Muscle of back (tissue), 11 donors: ENCODE data around the gene NLRP6. TPM values are rescaled to one million over a fixed set of nuclear protein-coding genes. Genes with fewer than 3 reads are reported as not detected.

Source experiments
- DNase-seq, 3 donors: peaks; one replicate each; pipeline versions ENCODE4 v3.0.0 to v3.0.0-alpha.2; 2013
- polyA plus RNA-seq, 10 donors: library from polyadenylated mRNA; unstranded; fragments of 120-200 nt; gene quantifications; one replicate each; pipeline ENCODE4 v1.2.1, GENCODE V29; 2013; ENCODE audit not compliant: insufficient read length in 10 of 10

Gene NLRP6
- polyA plus RNA-seq, 10 donors: 0.04 to 0.15 (median 0.05) TPM; not detected in 7

DNA sequence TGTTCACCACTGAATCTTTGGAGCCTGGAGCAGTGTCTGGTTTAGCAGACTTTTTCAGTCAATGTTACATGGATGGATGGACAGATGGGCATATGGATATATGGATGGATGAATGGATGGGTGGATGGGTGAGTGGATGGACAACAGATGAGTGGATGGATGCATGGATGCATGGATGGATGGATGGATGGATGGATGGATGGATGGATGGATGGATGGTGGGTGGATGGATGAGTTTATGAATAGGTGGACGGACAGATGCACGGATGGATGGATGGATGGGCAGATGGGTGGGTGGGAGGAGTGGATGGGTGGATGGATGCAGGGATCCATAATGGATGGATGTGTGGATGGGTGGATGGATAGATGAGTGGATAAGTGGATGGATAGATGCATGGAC lies 22.4 kb upstream of the NLRP6 start:
- no peak for DNase-seq

DNA sequence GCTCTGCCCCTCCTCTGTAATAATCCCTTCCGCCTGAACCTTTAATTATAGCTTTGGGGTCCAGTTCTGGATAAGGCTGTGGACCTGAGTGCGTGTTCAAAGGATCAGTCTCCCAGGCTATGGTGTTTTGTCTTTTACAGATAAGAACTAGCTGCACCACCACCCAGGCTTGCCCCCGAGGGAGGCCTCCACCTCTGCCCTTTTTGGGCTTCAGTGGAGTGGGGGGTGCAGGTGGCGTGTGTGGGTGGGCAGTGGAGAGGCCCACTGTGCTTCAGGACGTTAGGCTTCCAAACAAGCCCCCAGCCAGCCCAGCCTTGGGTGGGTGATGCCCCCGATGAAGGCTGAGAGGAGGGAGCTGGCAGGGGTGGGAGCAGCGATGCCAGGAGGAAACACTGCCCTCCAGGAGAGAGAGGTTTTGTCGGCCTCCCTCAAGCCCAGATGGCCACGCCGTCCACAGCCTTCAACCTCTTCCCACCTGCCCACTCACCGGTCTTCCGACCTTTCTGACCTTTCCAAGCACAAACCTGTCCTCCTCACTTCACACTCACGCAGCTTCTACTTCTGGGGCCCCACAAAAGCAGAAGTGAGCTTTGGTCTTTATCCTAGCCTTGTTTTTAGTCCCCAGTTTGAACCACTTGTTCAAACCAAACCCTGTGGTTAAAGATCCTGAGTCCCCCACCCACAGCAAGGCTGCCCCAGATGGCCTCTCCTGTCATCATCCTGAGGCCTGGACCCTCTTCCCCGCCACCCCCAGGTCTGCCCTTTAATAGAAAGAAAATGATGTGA lies 21.1 kb upstream of the NLRP6 start:
- DNase-seq: no peak

DNA sequence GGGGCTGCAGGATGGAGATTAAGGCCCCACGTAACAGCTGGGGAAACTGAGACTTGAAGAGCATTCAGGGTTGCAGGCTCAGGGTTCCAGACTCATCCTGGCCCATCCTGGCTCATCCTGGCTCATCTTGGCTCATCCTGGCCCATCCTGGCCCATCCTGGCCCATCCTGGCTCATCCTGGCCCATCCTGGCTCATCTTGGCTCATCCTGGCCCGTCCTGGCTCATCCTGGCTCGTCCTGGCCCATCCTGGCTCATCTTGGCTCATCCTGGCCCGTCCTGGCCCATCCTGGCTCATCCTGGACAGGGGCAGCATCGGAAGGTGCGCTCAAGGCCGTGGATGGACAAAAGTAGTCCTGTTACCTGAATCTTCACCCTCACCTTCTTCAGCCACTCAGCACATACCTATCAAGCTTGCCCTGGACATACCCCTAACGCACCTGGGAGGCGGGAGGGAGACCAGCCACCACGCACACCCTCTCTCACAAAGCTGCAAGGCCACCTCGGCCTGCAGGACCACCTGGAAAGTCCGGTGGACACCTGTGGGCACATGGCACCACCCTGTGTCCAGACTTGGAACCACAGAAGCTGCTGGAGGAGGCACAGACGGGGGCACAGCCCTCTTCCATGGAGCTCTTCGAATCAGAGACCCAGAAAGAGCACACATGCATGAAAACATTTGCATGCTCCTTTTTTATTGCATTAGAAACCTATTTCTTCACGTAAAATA lies 20.3 kb upstream of the NLRP6 start:
- no peak for DNase-seq

DNA sequence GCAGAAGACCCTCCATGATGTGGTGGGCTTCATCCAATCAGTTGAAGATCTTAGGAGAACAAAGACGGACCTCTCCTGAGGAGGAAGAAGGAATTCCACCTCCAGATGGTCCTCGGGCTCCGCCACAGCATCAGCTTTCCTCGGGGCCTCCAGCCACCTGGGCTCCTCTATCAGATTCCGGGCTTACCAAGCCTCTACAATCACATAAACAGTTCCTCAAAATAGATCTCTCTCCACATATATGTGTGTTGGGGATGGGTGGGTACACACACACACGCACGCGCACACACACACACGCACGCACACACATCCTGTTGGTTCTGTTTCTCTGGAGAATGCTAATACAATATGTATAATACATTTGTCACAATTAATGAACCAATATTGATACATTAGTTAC lies 18.8 kb upstream of the NLRP6 start:
- DNase-seq: no peak

DNA sequence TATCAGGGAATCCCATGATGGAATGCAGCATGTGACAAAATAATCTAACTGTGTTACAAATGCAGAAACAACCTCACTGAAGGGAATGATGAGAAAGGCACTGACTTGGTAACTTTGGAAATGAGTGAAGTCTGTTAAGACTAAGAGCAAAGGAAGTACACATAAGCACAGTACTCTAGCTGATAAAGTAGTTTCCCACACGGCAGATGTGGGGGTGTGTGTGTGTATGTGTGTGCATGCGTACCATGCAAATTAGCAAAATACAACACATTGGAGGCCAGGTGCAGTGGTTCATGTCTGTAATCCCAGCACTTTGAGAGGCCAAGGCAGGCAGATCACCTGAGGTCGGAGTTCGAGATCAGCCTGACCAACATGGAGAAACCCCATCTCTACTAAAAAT lies 16.6 kb upstream of the NLRP6 start:
- DNase-seq: no peak

DNA sequence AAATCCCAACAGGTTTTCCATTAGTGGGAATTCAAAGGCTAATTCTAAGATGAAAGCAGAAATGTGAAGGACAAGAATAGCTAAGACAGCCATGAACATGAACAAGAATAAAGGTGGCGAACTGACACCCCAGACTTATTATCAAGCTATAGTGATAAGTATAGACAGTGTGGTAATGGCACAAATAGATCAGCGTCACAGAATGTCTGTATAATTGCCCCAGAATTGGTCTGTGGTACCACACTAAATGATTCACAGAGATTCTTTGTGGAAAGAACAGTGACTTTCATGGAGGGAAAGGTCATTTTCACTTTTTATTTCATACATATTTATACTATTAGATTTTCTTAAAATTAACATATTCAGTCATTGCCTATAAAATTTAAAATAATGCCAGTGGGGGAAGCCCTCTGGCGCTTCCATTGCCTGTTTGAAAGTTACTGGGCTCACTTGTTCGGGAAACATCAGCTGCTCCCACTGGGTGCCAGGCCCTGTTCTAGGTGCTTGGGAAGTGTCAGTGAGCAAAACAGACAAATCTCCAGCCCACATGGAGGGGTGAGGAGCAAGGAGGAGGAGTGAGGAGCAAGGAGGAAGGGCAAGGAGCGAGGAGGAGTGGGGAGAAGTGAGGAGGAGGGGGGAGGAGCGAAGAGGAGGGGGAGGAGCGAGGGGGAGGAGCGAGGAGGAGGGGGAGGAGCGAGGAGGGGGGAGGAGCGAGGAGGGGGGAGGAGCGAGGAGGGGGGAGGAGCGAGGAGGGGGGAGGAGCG lies 11.3 kb upstream of the NLRP6 start:
- DNase-seq: no peak

DNA sequence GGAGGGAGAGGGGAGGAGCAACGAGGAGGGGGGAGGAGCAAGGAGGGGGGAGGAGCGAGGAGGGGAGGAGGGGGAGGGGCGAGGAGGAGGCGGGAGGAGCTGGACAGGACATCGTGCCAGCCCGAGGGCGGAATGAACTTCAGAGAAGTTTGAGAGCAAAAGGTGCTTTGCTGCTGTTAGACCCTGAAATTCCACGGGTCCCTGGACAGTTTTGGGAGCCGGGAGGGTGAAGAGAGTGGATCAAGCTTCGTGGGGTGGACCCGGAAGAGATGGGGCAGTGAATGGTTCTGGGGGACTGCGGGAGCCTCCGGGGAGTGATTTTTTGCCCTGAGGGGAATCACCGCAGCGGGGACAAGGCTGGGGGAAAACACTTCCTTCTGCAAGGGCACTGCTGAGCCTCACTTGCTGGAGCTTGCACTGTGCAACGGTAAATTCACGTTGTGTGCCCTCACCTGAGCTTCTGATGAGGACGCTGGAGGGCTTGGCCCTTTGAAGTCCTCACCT lies 10.7 kb upstream of the NLRP6 start:
- no peak for DNase-seq

DNA sequence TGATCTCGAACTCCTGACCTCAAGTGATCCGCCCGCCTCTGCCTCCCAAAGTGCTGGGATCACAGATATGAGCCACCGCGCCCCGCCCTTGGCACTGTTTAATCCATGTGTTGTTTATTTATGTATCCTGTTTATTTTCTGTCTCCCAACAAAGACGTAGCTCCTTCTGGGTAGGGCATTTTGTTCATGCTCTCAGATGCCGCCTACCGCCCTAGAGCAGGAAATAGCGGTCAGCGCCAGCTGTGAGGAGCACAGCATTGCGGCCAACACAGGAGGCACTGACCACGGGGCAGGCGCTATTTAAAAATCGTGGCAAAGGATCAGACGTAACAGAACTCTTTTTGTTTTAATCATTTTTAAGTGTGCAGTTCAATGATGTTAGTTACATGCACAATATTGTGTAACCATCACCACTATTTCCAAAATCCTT lies 9.5 kb upstream of the NLRP6 start:
- peak in 2 of 3 donors; percentile 29 to 58 for DNase-seq

DNA sequence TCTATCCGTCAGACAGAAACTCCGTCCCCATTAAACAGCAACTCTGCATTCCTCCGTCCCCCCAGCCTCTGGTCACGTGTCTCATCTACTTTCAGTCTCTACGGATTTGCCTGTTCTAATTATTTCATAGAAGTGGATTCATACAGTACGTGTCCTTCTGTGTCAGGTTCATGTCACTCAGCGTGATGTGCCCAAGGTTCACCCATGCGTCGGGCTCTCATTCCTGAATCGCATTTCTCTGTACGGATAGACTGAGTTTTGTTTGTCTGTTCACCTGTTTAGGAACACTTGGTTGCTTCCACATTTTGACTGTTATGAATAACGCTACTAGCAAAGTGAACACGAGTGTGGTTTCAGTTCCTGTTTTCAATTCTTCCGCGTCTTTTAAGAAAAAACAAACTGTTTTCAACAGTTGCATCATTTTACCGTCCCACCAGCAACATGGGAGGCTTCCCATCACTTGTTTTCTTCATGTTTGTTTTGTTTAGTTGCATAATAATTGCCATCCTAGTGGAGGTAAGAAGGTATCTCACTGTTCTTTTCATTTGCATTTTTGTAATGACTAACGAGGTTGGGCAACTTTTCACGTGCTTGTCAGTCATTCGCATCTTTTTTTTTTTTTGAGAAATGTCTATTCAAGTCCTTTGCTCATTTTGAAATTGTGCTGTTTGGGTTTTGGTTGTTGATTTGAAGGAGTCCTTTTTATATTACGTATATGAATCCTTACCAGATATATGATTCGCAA lies 8.9 kb upstream of the NLRP6 start:
- peak in 2 of 3 donors; percentile 33 to 61 for DNase-seq

DNA sequence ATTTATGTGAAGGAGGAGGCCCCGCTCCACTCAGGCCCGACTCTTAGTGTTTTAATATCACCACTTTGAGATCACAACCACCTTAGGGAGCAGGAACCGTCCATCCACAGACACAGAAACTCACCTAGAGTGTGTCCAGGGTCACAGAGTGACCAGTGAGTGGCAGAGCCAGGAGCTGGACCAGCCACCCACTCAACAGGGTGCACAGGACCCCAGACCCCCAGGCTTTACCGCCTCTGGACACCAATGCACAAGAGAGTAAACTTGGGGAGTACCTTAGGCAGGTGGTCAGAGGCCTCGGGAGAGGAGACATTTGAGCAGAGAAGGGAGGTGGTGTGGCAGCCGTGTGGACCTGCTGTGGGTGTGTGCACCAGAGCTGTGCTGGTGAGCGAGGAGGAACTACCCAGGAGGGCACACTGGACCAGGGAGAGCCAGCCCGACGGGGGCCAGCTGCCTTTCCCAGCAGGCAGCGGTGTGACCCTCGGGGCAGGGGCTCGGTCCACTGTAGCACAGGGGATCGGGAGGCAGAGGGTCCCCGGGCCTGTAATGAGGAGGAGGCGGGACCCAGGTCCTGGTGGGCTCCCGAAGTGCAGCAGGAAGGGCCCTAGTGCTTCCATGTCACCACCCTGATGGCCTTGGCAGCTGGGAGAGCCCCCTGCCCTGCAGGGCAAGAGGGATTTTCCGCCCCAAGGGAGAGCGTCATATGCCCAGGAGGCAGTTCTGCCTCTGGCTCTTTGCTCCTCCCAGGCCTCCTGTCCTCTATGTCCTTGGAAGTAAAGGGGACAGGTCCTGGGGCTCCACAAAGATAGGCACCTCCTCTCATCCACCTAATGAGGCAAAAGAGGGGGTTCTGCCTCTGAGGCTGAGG lies 7.5 kb upstream of the NLRP6 start:
- DNase-seq: no peak

DNA sequence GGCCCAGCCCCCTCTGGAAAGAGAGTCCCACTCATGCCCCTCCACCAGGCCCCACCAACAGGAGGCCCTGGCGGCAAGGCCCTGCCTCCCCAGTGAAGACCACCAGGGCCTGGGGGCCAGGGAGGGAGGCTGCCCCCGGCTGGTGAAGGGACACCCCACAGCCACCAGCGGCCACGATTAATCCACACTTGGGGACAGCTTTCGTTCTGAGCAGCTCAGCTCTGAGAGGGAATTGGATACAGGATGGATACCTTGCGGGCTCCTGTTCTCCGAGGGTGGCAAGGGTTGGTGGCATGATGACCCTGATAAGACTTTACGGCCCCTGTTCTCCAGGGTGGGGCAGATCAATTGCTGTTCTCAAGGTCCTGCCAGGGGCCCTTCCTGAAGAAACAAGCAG lies 6.9 kb upstream of the NLRP6 start:
- no peak for DNase-seq

DNA sequence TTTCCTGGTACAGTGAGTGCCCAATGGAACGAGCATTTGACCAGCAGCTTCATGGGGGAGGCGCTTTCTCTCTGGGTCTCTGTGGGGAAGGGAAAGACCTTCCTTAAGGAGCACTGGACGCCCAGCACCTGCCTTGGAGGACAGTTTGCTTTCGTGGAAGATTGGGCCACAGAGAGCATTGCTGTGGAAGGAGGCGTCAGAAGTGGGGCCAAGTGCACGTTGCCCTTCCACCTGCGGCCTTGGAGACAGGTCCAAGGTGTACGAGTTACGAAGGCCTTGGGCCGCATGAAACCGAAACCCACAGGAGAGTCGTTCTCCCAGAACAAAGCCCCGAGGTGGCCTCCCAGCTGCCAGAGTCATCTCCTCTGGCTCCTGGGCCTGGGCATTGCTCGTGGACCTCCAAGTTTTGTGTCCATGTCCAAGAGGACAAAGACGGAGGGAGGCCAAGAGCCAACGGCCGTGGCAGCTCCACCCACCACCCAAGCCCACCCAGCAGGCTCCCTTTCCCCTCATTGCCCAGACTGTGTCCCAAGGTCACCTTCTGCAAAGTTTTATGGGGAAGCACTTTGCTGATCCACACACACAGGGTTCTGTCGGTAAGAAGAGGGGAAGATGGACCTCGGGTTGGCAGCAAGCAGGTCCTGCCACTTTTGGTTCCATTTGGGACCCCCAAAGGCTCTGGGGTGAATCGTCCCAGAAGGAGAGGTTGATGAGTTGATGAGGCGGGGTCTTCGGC lies 5.8 kb upstream of the NLRP6 start:
- no peak for DNase-seq

DNA sequence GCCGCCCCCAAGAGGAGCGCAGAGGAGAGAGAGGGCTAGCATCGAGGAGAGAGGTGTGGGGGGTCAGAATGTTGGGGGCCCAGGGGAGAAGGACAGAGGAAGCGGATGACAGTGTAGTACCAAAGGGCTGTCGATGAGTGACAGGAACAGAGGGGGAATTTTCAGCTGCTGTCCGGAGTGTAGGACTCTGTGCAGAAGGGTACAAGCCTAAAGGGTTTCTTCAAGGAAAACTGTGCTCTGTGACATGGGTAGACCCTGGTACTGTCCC lies 5.3 kb upstream of the NLRP6 start:
- no peak for DNase-seq

DNA sequence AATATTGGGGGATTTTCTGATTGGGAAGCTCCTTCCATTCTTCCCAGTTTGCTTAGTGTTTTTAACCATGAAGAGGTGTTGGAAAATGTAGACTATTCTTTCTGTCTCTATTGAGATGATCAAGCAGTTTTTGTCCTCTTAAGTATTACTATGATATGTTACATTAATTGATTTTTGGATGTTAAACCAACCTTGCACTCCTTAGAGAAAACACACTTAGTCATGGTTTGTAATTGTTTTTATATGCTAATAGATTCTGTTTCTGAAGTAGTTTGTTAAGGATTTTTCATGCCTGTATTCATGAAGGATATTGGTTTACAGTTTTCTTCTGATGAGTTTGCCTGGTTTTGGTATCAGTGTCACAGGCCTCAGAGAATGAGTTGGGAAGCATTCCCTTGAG lies 2.0 kb upstream of the NLRP6 start:
- no peak for DNase-seq

DNA sequence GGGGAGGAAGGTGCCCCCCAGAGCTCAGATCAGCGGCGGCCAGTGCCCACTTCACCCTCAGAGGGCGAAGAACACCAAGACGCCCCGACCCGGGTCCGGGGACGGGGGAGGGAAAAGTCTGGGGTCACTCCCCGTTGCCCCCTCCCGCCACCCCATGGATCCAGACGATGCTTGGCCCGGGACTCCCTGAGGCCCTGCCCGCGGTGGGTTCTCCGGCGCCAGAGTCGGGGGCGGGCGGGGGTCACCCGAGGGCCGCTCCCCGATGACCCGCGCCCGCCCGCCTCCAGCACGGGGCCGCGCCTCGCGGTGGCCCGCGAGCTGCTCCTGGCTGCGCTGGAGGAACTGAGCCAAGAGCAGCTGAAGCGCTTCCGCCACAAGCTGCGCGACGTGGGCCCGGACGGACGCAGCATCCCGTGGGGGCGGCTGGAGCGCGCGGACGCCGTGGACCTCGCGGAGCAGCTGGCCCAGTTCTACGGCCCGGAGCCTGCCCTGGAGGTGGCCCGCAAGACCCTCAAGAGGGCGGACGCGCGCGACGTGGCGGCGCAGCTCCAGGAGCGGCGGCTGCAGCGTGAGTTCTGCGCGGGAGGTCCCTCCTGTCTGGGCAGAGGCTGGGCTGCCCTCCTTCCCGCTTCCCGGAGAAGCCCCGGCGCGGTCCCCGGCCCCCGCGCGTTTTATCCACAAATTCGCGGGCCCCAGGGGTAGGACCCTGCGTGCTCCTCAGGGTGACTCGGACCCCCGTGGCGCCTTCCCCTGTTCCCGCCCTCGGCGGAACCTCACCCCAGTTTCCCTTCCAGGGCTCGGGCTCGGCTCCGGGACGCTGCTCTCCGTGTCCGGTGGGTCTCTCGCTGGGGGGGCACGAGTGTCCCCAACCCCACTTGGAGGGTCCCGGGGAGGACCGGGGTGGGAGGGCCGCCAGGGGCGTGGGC lies 1.1 kb downstream of the NLRP6 start:
- no peak for DNase-seq

DNA sequence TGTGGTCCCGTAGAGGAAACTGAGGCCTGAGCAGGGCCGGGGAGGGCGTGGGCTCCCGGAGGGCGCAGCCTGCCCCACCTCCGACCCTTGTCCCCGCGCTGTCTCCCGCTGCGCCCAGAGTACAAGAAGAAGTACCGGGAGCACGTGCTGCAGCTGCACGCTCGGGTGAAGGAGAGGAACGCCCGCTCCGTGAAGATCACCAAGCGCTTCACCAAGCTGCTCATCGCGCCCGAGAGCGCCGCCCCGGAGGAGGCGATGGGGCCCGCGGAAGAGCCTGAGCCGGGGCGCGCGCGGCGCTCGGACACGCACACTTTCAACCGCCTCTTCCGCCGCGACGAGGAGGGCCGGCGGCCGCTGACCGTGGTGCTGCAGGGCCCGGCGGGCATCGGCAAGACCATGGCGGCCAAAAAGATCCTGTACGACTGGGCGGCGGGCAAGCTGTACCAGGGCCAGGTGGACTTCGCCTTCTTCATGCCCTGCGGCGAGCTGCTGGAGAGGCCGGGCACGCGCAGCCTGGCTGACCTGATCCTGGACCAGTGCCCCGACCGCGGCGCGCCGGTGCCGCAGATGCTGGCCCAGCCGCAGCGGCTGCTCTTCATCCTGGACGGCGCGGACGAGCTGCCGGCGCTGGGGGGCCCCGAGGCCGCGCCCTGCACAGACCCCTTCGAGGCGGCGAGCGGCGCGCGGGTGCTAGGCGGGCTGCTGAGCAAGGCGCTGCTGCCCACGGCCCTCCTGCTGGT lies 1.9 kb downstream of the NLRP6 start:
- DNase-seq: no peak

DNA sequence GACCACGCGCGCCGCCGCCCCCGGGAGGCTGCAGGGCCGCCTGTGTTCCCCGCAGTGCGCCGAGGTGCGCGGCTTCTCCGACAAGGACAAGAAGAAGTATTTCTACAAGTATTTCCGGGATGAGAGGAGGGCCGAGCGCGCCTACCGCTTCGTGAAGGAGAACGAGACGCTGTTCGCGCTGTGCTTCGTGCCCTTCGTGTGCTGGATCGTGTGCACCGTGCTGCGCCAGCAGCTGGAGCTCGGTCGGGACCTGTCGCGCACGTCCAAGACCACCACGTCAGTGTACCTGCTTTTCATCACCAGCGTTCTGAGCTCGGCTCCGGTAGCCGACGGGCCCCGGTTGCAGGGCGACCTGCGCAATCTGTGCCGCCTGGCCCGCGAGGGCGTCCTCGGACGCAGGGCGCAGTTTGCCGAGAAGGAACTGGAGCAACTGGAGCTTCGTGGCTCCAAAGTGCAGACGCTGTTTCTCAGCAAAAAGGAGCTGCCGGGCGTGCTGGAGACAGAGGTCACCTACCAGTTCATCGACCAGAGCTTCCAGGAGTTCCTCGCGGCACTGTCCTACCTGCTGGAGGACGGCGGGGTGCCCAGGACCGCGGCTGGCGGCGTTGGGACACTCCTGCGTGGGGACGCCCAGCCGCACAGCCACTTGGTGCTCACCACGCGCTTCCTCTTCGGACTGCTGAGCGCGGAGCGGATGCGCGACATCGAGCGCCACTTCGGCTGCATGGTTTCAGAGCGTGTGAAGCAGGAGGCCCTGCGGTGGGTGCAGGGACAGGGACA lies 2.7 kb downstream of the NLRP6 start:
- no peak for DNase-seq
